ENCODE measurements around the gene GSE1. TPM values are rescaled to one million over a fixed set of nuclear protein-coding genes. Genes with fewer than 3 reads are reported as not detected.
A peak's percentile ranks its signal among the peaks of the same experiment; 100 is the strongest.

GSE1 gene
- total RNA-seq, 1 donor from 2014 or later: 80.8 TPM

DNA sequence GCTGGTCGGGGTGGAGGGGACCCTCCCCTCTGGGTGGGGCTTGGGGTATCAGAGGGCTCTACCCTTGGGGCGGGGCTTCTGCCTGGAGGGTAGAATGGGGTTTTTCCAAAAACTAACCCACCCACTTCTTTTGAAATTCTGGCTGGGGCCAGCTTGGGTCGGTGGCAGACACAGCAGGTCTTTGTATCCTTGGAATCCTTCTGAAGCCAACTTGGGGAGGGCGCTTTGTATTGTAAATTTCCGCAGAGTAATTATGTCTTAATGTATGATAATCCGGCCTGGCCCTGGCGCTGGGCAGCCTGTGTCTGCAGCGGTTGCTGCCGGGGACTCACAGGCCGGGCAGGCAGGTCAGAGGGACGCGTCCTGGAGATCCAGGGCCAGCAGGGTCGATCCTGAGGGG is 33.9 kb upstream of the GSE1 start:
- Histone ChIP-seq H3K4me3 (no peak overlapping the region), H3K4me1 (peaks cover 69% of the 10 kb centered on the region), H3K9me3 (no peaks in the 10 kb centered on the region), H3K27me3 (no peaks in the 10 kb centered on the region), H3K27ac (peak overlapping the region; percentile 53), H3K36me3 (no peaks in the 10 kb centered on the region)
- DNase-seq (ENCODE audit: extremely low spot score in 2 of 2): no peak
- intact Hi-C loops (cut with DNase I): no loop called here
- TF ChIP-seq POLR2AphosphoS5 (IDR thresholded peaks at IDR 0.05; ENCODE audit: insufficient read depth in 1 of 2, low read depth in 1 of 2) (no peak), POLR2A (IDR thresholded peaks at IDR 0.05) (no peak)
- TF ChIP-seq, protein P1, sequence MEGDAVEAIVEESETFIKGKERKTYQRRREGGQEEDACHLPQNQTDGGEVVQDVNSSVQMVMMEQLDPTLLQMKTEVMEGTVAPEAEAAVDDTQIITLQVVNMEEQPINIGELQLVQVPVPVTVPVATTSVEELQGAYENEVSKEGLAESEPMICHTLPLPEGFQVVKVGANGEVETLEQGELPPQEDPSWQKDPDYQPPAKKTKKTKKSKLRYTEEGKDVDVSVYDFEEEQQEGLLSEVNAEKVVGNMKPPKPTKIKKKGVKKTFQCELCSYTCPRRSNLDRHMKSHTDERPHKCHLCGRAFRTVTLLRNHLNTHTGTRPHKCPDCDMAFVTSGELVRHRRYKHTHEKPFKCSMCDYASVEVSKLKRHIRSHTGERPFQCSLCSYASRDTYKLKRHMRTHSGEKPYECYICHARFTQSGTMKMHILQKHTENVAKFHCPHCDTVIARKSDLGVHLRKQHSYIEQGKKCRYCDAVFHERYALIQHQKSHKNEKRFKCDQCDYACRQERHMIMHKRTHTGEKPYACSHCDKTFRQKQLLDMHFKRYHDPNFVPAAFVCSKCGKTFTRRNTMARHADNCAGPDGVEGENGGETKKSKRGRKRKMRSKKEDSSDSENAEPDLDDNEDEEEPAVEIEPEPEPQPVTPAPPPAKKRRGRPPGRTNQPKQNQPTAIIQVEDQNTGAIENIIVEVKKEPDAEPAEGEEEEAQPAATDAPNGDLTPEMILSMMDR (IDR thresholded peaks at IDR 0.05): no peak

DNA sequence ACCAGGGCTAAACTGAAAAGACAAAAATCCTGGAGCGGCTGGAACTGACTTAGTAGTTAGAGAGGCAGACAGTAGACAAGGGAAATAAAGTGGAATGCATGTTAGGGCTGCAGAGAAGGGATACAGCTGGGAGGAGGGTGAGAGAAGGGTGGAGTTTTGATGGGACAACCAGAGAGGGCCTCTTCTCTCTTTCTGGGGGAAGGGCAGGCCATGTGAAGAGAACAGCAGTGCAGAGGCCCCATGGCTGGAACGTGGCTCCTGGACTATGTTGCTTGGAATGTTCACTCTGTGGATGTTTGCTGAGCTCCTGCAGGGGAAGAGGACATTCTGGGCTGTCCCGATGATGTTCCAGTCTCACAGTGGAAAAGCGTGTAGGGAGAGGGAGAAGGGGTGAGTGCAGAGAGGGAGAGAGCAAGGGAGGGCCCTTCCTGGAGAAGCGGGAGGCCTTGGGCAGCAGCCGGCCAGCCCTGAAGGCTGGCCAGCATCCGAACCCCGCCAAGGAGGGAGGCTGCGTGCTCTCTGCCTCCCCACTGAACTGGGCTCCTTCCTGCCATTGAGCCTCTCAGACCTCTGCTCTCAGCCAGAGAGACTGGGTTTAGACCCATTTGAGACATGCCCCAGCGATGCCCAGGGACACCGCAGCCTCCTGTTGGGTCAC is 33.1 kb upstream of the GSE1 start:
- Histone ChIP-seq H3K27me3 (no peaks in the 10 kb centered on the region), H3K4me3 (no peak overlapping the region), H3K36me3 (no peaks in the 10 kb centered on the region), H3K4me1 (peaks cover 61% of the 10 kb centered on the region), H3K27ac (peak overlapping the region; percentile 53), H3K9me3 (no peaks in the 10 kb centered on the region)
- TF ChIP-seq POLR2A (IDR thresholded peaks at IDR 0.05) (no peak), POLR2AphosphoS5 (IDR thresholded peaks at IDR 0.05; ENCODE audit: insufficient read depth in 1 of 2, low read depth in 1 of 2) (no peak)
- TF ChIP-seq, protein P1 (IDR thresholded peaks at IDR 0.05): no peak
- DNase-seq (ENCODE audit: extremely low spot score in 2 of 2): no peak
- intact Hi-C loops (cut with DNase I): no loop called here

- peaks cover 61% of the 10 kb centered on the region for H3K4me1 ChIP-seq
These were observed 32.4 kb upstream of the GSE1 start for GRCh38 chr16:85580684-85581083.

GRCh38 chr16:85582229-85582991 is 30.7 kb upstream of the GSE1 start:
- TF ChIP-seq POLR2AphosphoS5 (IDR thresholded peaks at IDR 0.05; ENCODE audit: insufficient read depth in 1 of 2, low read depth in 1 of 2): no peak
- TF ChIP-seq POLR2A (IDR thresholded peaks at IDR 0.05): no peak
- TF ChIP-seq, protein P1 (IDR thresholded peaks at IDR 0.05): no peak
- intact Hi-C loops (cut with DNase I): no loop called here
- Histone ChIP-seq H3K9me3 (no peaks in the 10 kb centered on the region), H3K4me3 (no peak overlapping the region), H3K4me1 (peaks cover 63% of the 10 kb centered on the region), H3K36me3 (no peaks in the 10 kb centered on the region), H3K27me3 (no peaks in the 10 kb centered on the region), H3K27ac (no peak overlapping the region)
- no peak for DNase-seq (ENCODE audit: extremely low spot score in 2 of 2)

More at GRCh38 chr16:85580684-85581083, 32.4 kb upstream of the GSE1 start:
- no peak overlapping the region for H3K4me3 ChIP-seq
- TF ChIP-seq POLR2A (IDR thresholded peaks at IDR 0.05) (no peak), POLR2AphosphoS5 (IDR thresholded peaks at IDR 0.05; ENCODE audit: insufficient read depth in 1 of 2, low read depth in 1 of 2) (no peak)
- TF ChIP-seq, protein P1 (IDR thresholded peaks at IDR 0.05): no peak
- no peak for DNase-seq (ENCODE audit: extremely low spot score in 2 of 2)
- H3K27ac ChIP-seq: peak overlapping the region; percentile 53
- H3K36me3 ChIP-seq: no peaks in the 10 kb centered on the region
- no peaks in the 10 kb centered on the region for H3K27me3 ChIP-seq
- H3K9me3 ChIP-seq: no peaks in the 10 kb centered on the region
- intact Hi-C loops (cut with DNase I): no loop called here
